Naive thymus-derived CD4-positive, alpha-beta T cell (primary cell): ENCODE data around the gene COPE. TPM values are rescaled to one million over a fixed set of nuclear protein-coding genes. Genes with fewer than 3 reads are reported as not detected.
A peak's percentile ranks its signal among the peaks of the same experiment; 100 is the strongest.

Source experiments
- ATAC-seq: fragments of 150-1000 bp; cut with Tn5 transposase; 2 replicates; pipeline ENCODE4 v1.10.0; 2021; ENCODE audit warnings: mild to moderate bottlenecking, moderate library complexity
- CTCF ChIA-PET: fragments of 350-600 bp; sonication (Branson Sonifier 250); formaldehyde crosslinking; loops from one replicate; lab custom pipeline; 2021; ENCODE audit warnings: antibody characterized with exemption; lab: Charles Lee
- POLR2A ChIA-PET: fragments of 350-600 bp; sonication (Branson Sonifier 250); formaldehyde crosslinking; loops from one replicate; lab custom pipeline; 2021; ENCODE audit warnings: antibody characterized with exemption, inconsistent platforms; lab: Charles Lee
- DNase-seq, 9 donors: peaks; one replicate each; pipeline versions ENCODE4 v3.0.0 to v3.0.0-alpha.2; 2020 to 2022; ENCODE audit warnings: mixed read lengths in 1 of 9
- H3K27ac ChIP-seq: one replicate; pipeline ENCODE4 v1.7.0; 2013; ENCODE audit warnings: mild to moderate bottlenecking, low read depth, low read length, moderate library complexity
- H3K27me3 ChIP-seq, 2 donors: one replicate each; pipeline ENCODE4 v1.7.0; 2013; ENCODE audit warnings: low read length in 2 of 2, mild to moderate bottlenecking in 2 of 2, moderate library complexity in 2 of 2; ENCODE audit not compliant: control insufficient read depth in 2 of 2, insufficient read depth in 2 of 2
- H3K36me3 ChIP-seq, 3 experiments: 1 replicate in 2 of 3; 2 replicates in 1 of 3; pipeline ENCODE4 v1.7.0; 2013; ENCODE audit warnings: low read length in 3 of 3, mild to moderate bottlenecking in 3 of 3, moderate library complexity in 1 of 3; ENCODE audit not compliant: insufficient read depth in 3 of 3, control insufficient read depth in 2 of 3
- H3K4me1 ChIP-seq, 2 donors: one replicate each; pipeline ENCODE4 v1.7.0; 2013; ENCODE audit warnings: low read length in 2 of 2, mild to moderate bottlenecking in 2 of 2, moderate library complexity in 1 of 2; ENCODE audit not compliant: control insufficient read depth in 2 of 2, insufficient read depth in 2 of 2
- H3K4me3 ChIP-seq: 2 replicates; pipeline ENCODE4 v1.7.0; 2013; ENCODE audit warnings: mild to moderate bottlenecking, low read length
- H3K9me3 ChIP-seq, 3 experiments: 1 replicate in 2 of 3; 2 replicates in 1 of 3; pipeline ENCODE4 v1.7.0; 2013; ENCODE audit warnings: low read length in 3 of 3; ENCODE audit not compliant: control insufficient read depth in 2 of 3
- H3K27ac Mint-ChIP-seq, 9 donors: one replicate each; pipeline ENCODE4 v1.8.0; 2020 to 2022; ENCODE audit warnings: mixed read lengths in 9 of 9, mild to moderate bottlenecking in 8 of 9, moderate library complexity in 5 of 9, inconsistent platforms in 2 of 9
- H3K27me3 Mint-ChIP-seq, 5 donors: one replicate each; pipeline ENCODE4 v1.8.0; 2021 to 2022; ENCODE audit warnings: mixed read lengths in 5 of 5, mild to moderate bottlenecking in 1 of 5
- H3K36me3 Mint-ChIP-seq, 5 donors: one replicate each; pipeline ENCODE4 v1.8.0; 2020 to 2022; ENCODE audit warnings: mixed read lengths in 5 of 5, mild to moderate bottlenecking in 3 of 5, inconsistent platforms in 1 of 5
- H3K4me1 Mint-ChIP-seq, 7 donors: one replicate each; pipeline ENCODE4 v1.8.0; 2020 to 2022; ENCODE audit warnings: mixed read lengths in 7 of 7, mild to moderate bottlenecking in 3 of 7, inconsistent platforms in 1 of 7
- H3K4me3 Mint-ChIP-seq, 10 donors: one replicate each; pipeline ENCODE4 v1.8.0; 2020 to 2022; ENCODE audit warnings: mild to moderate bottlenecking in 10 of 10, mixed read lengths in 10 of 10, moderate library complexity in 6 of 10, inconsistent platforms in 2 of 10
- H3K9me3 Mint-ChIP-seq, 11 donors: one replicate each; pipeline ENCODE4 v1.8.0; 2020 to 2022; ENCODE audit warnings: mixed read lengths in 11 of 11, mild to moderate bottlenecking in 4 of 11, inconsistent platforms in 1 of 11, moderate library complexity in 1 of 11
- intact Hi-C, 2 donors: fragments of 100-400 bp; cut with micrococcal nuclease; formaldehyde crosslinking; loops; one replicate each; pipeline ENCODE4 v1.15.1; 2023
- polyA plus RNA-seq, 2 donors: library from polyadenylated mRNA; unstranded; fragments of 300-500 nt; fragmentation: Illumina TruSeq; gene quantifications; one replicate each; pipeline ENCODE4 v1.2.3, GENCODE V29; 2021
- total RNA-seq, 6 experiments: library from RNA in 5 of 6; stranded (reverse) in 5 of 6; gene quantifications; 1 replicate in 5 of 6; 2 replicates in 1 of 6; pipeline ENCODE4 v1.2.3 and lab custom pipeline; 2021 to 2026

The COPE gene
- total and polyA plus RNA-seq, 7 experiments from 2014 or later: 124 to 283 (median 182) TPM

DNA sequence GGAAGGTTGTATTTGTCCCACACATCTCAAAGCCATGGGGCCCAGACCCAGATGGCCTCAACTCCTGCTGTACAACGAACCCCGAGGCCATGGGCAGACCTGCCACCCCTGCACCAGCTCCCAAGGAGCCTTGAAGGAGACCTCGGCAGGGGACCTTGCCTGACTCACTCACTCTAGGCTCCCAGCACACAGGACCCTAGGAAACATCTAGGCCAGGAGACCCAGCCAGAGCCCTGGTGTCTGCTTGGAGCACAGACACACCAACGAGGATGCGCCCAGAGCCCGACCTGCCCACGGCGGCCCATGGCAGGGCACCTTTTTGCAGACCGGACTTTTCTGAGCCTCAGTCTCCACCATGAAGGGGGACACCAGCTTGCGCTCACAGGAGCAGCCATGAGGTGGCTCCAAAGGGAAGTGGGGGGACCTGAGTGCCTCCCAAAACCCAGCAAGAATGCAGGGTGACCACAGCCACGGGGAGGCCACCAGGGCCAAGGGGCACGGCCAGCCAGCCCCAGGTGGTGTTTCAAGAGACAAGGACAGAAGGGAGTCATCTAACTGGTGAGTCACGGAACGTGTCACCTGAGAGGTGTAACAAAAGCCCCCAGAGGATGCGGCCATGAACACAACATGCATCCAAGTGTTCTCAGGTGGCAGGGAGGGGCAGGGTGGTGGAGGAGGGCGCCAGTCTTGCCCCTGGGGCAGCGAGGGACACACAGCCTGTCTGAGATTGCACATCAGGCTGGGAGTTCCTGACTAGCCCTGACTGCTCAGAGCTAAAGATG lies 18.3 kb downstream of the COPE start:
- ChIA-PET CTCF (no interaction called here), POLR2A (no interaction called here)
- Histone ChIP-seq H3K4me1 (no peaks in the 10 kb centered on the region), H3K27ac (no peak overlapping the region), H3K9me3 (no peaks in the 10 kb centered on the region), H3K36me3 (peaks cover 0 to 68% (median 4%) of the 10 kb centered on the region in 3 experiments), H3K27me3 (no peaks in the 10 kb centered on the region), H3K4me3 (no peak overlapping the region)
- H3K27ac Mint-ChIP-seq: no peak overlapping the region
- intact Hi-C loops: no loop called here
- no peak for ATAC-seq
- no peak overlapping the region for H3K4me3 Mint-ChIP-seq
- peaks cover 4 to 25% (median 9%) of the 10 kb centered on the region in 5 donors for H3K36me3 Mint-ChIP-seq
- H3K27me3 Mint-ChIP-seq: peaks cover 12 to 17% (median 16%) of the 10 kb centered on the region in 5 donors
- H3K4me1 Mint-ChIP-seq: peaks cover 2 to 18% (median 11%) of the 10 kb centered on the region in 7 donors
- no peaks in the 10 kb centered on the region for H3K9me3 Mint-ChIP-seq
- DNase-seq: no peak

DNA sequence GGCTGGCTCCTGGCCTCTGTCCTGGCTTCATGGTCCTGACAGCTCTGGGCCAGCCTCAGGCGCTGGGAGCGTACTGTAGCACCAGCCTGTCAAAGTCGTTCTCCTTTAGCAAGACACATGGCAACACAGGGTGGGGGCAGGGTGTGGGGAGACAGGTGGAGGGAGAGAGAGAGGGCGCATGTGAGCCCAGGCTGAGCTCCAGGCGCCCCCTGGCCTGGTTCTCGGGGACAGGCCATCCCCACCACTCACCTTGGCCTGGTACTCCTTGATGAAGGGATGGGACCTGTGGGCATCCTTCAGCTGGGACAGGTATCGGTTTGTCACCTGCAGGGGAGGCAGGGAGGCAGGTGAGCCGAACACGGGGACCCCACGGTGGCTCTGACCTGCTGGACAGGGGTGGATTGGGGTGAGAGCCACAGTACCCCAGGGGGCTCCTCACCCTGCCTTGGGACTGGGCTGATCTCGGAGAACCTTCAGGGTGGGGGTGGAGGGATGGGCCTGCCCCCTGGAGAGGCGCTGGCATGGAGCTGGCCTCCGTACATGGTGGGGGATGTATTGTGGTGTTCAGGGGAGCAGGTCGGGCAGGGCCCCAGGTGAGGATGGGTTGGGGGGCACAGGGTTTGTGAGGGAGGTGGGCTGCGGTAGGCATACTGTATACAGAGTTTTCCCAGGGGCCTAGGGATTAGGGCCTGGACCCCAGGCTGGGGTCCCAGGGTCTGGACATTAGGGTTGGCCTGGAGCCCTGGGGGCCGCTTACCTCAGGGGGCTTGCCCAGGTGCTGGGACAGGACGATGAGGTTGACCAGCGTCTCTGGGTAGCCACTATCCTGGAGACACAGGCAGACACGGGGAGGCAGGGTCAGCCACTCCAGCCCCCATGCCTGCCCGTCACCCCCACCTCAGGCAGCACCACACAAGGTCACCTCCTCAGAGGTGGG lies 19.3 kb downstream of the COPE start:
- no peaks in the 10 kb centered on the region for H3K9me3 ChIP-seq
- POLR2A ChIA-PET: interaction anchor here (0.9 kb wide), 1 partner anchor 19 kb away, joined by 3 read pairs; the partner anchor contains the start of genes COPE and DDX49
- H3K36me3 ChIP-seq: peaks cover 0 to 58% (median 4%) of the 10 kb centered on the region in 3 experiments
- H3K27me3 ChIP-seq: no peaks in the 10 kb centered on the region
- ATAC-seq (no peak), DNase-seq (no peak)
- peaks cover 0 to 18% (median 4%) of the 10 kb centered on the region in 5 donors for H3K36me3 Mint-ChIP-seq
- no peaks in the 10 kb centered on the region for H3K9me3 Mint-ChIP-seq
- peaks cover 12 to 20% (median 16%) of the 10 kb centered on the region in 5 donors for H3K27me3 Mint-ChIP-seq
- no peak overlapping the region for H3K4me3 ChIP-seq
- H3K4me1 Mint-ChIP-seq: peaks cover 2 to 15% (median 11%) of the 10 kb centered on the region in 7 donors
- no peak overlapping the region for H3K27ac ChIP-seq
- no peak overlapping the region for H3K27ac Mint-ChIP-seq
- no peaks in the 10 kb centered on the region for H3K4me1 ChIP-seq
- no peak overlapping the region for H3K4me3 Mint-ChIP-seq
- CTCF ChIA-PET: no interaction called here
- intact Hi-C loops: no loop called here

DNA sequence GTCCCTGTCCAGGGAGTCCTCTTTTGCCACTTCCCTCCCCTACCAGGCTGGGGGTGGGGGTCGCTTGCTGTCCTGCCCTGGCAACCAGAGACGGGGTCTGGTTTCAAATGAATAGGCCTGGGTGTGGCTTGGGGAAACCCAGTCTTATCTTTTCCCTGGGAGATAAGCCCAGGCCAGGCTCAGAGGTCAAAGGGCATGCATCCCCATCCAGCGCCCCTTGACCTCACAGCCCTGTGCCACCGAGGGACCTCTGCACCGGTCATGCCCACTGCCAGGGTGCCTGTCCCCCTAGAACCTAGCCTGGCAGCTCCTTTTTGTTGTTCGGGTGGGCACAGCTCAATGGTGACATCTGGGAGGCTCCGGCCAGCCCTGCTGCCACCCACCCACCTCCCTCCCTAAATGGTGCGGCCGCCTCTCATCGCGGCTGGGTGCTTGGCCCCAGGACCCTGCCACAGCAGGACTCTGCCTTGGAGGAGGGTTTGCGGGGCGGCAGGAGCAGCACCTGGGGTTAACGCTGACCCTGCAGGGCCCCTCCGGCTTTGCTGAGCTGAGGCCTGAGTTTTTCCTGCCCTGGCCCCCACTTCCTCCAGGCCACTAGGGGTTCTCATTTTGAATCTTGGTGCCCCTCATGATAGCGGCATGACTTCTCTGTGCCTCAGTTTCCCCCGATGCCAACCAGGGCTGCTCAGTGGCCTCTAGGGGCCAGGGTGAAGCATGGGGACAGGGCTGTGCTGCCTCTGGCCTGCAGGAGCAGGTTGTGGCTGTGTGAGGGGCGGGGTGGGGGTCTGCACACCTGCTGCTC lies 20.4 kb downstream of the COPE start:
- Mint-ChIP-seq H3K9me3 (no peaks in the 10 kb centered on the region), H3K36me3 (peaks cover 0 to 18% (median 4%) of the 10 kb centered on the region in 5 donors), H3K4me3 (no peak overlapping the region), H3K4me1 (peaks cover 2 to 17% (median 11%) of the 10 kb centered on the region in 7 donors), H3K27ac (no peak overlapping the region), H3K27me3 (peaks cover 12 to 27% (median 19%) of the 10 kb centered on the region in 5 donors)
- no peaks in the 10 kb centered on the region for H3K9me3 ChIP-seq
- no peaks in the 10 kb centered on the region for H3K4me1 ChIP-seq
- no peaks in the 10 kb centered on the region for H3K27me3 ChIP-seq
- H3K36me3 ChIP-seq: peaks cover 0 to 47% (median 4%) of the 10 kb centered on the region in 3 experiments
- no peak overlapping the region for H3K4me3 ChIP-seq
- POLR2A ChIA-PET: interaction anchor here (0.6 kb wide), 1 partner anchor 18 kb away, joined by 3 read pairs; no protein-coding TSS in a partner anchor
- intact Hi-C loops: no loop called here
- CTCF ChIA-PET: no interaction called here
- DNase-seq (no peak), ATAC-seq (no peak)
- no peak overlapping the region for H3K27ac ChIP-seq

DNA sequence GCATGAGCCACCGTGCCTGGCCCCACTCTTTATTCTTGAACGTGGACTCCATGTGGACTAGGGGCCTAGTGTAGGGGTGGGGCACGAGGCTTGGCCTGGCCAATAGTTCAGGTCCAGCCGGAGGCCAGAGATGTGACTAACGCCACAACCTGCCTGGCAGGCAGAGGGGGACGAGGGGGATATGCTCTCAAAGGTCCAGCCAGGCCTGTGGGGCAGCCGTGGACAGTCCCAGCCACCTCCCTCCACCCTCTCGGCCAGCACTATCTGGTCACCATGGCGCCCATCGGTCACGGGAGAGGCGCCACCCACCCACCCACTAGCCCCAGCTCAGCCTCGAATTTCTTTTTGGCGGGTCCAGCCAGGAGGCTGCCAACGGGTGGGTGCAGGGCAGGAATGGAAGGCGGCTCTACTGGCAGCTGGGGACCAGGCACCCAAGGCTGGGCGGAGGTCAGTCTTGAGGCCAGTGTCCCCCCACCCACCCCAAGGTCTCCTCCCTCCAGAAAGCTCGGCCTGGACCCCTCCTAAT lies 21.0 kb downstream of the COPE start:
- DNase-seq (no peak), ATAC-seq (no peak)
- H3K27me3 ChIP-seq: no peaks in the 10 kb centered on the region
- no peak overlapping the region for H3K4me3 ChIP-seq
- no peaks in the 10 kb centered on the region for H3K9me3 ChIP-seq
- H3K4me1 Mint-ChIP-seq: peaks cover 2 to 18% (median 11%) of the 10 kb centered on the region in 7 donors
- CTCF ChIA-PET: no interaction called here
- H3K4me3 Mint-ChIP-seq: peak overlapping the region in 2 of 10 donors; percentile 60 to 87
- intact Hi-C loops: no loop called here
- H3K27ac Mint-ChIP-seq: no peak overlapping the region
- POLR2A ChIA-PET: interaction anchor here (0.6 kb wide), 1 partner anchor 17 kb away, joined by 3 read pairs; no protein-coding TSS in a partner anchor
- peaks cover 12 to 33% (median 26%) of the 10 kb centered on the region in 5 donors for H3K27me3 Mint-ChIP-seq
- H3K27ac ChIP-seq: no peak overlapping the region
- H3K36me3 ChIP-seq: peaks cover 0 to 40% (median 0%) of the 10 kb centered on the region in 3 experiments
- H3K9me3 Mint-ChIP-seq: no peaks in the 10 kb centered on the region
- peaks cover 0 to 14% (median 4%) of the 10 kb centered on the region in 5 donors for H3K36me3 Mint-ChIP-seq
- H3K4me1 ChIP-seq: no peaks in the 10 kb centered on the region

DNA sequence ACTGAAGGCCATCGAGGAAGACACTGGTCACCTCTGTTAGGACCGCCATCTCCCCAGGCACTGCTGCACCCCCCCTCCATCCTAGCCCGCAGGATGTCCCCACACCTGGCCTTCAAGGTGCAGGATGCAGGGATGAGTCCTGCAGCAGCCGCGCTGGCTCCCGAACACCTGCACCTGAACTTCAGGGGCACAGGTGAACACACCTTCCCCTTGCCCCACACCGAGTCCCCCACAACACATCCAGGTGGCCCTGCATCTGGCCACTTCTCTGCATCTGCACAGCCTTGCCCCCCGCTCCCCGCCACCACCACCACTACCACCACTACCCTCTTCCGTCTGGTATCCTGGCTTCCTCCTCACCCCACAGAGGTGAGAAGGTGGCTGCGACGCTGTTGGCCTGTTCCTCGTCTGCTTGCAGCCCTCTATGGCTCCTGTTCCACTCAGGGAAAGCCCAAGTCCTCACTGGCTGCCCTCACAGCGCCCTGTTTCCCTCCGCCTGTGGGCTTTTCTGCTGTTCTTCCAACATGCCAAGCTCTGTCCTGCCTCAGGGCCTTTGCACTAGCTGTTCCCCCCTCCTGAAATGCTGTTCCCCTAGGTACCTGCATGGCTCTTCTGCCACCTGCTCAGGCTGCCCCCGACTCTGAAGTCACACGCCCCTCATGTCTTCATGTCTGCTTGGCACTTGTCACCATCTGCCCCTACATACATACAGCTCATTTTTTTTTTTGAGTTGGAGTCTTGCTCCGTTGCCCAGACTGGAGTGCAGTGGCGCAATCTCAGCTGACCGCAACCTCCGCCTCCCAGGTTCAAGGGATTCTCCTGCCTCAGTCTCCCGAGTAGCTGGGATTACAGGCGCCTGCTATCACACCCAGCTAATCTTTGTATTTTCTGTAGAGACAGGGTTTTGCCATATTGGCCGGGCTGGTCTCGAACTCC lies 21.8 kb downstream of the COPE start:
- intact Hi-C loops: no loop called here

More for the DNA sequence above, 21.8 kb downstream of the COPE start:
- Mint-ChIP-seq H3K9me3 (no peaks in the 10 kb centered on the region), H3K36me3 (peaks cover 0 to 11% (median 4%) of the 10 kb centered on the region in 5 donors), H3K4me3 (peak overlapping the region; percentile 20 to 87 (median 60)), H3K27ac (no peak overlapping the region), H3K27me3 (peaks cover 12 to 35% (median 32%) of the 10 kb centered on the region in 5 donors), H3K4me1 (peaks cover 2 to 16% (median 11%) of the 10 kb centered on the region in 7 donors)
- Histone ChIP-seq H3K4me1 (no peaks in the 10 kb centered on the region), H3K9me3 (no peaks in the 10 kb centered on the region), H3K4me3 (no peak overlapping the region), H3K27me3 (no peaks in the 10 kb centered on the region), H3K27ac (no peak overlapping the region), H3K36me3 (peaks cover 0 to 36% (median 0%) of the 10 kb centered on the region in 3 experiments)
- ChIA-PET CTCF (interaction anchor here (0.6 kb wide), 1 partner anchor 50 kb away, joined by 3 read pairs; no protein-coding TSS in a partner anchor), POLR2A (no interaction called here)
- ATAC-seq (no peak), DNase-seq (no peak)
